Hematopoietic multipotent progenitor cell treated with erythropoietin and hydrocortisone succinate and interleukin-3 and kit ligand, for 15 days (in vitro differentiated cells): ENCODE results near the gene ZAR1L.

Experiments
- DNase-seq: peaks from one replicate; pipeline ENCODE4 v3.0.0-alpha.2; 2015; ENCODE audit warnings: low spot score

The ZAR1L gene

GRCh38 chr13:32254916-32255723, 60.0 kb downstream of the ZAR1L start:
- DNase-seq: no peak

GRCh38 chr13:32254416-32254815, 60.7 kb downstream of the ZAR1L start:
- DNase-seq: no peak

- DNase-seq: no peak
These were observed 61.2 kb downstream of the ZAR1L start for GRCh38 chr13:32253911-32254399.
